K562 (cell line): ENCODE data around the gene DOCK7. TPM values are rescaled to one million over a fixed set of nuclear protein-coding genes. Genes with fewer than 3 reads are reported as not detected.

ENCODE experiments used
- ATAC-seq: fragments of 200-7000 bp; cut with Tn5 transposase; 3 replicates; pipeline ENCODE4 v1.9.1; 2020; ENCODE audit warnings: moderate library complexity
- BruUV-seq: library from RNA; stranded (reverse); fragments of 400-500 nt; replicated peaks from 2 replicates; lab custom pipeline; 2021; lab: Mats Ljungman, UMichigan
- CTCF ChIA-PET: fragments of 300-600 bp; formaldehyde crosslinking; extraction: SDS; loops from one replicate; lab custom pipeline; 2021; ENCODE audit warnings: low intra/inter-chr PET ratio; lab: Yijun Ruan, JAX
- POLR2A ChIA-PET: fragments of 300-600, 350-650 bp; sonication (Branson Sonifier 250); formaldehyde crosslinking; extraction: SDS; loops from one replicate; lab custom pipeline; 2021; ENCODE audit warnings: antibody characterized with exemption, inconsistent platforms; lab: Yijun Ruan, JAX
- DNase-seq, 4 experiments: peaks; one replicate each; pipeline versions ENCODE4 v3.0.0 to v3.0.0-alpha.2; 2011 to 2018; ENCODE audit warnings: low spot score in 3 of 4, mixed read lengths in 3 of 4; ENCODE audit errors: extremely low read depth in 1 of 4
- FAIRE-seq: peaks from 2 replicates; lab custom pipeline; 2011; peaks lifted over from hg19 to GRCh38; lab: Jason Lieb, UNC
- H2AFZ ChIP-seq: 2 replicates; pipeline ENCODE4 v1.6.0; 2011; ENCODE audit warnings: low read depth, low read length, control low read depth, inconsistent platforms
- H3K27ac ChIP-seq: fragments of 200-600 bp; 3 replicates; pipeline ENCODE4 v1.8.0; 2011; ENCODE audit warnings: low read depth, mild to moderate bottlenecking, control low read depth, inconsistent platforms, low read length, moderate library complexity, mixed read lengths; ENCODE audit errors: extremely low read depth
- H3K27me3 ChIP-seq, 2 experiments: fragments of 300-600 bp in 1 of 2; 2 replicates in 1 of 2; 3 replicates in 1 of 2; pipeline versions ENCODE4 v1.6.0 to v1.8.0; 2011; ENCODE audit warnings: inconsistent platforms in 2 of 2, low read length in 2 of 2, mild to moderate bottlenecking in 1 of 2, mixed read lengths in 1 of 2, moderate library complexity in 1 of 2; ENCODE audit not compliant: control insufficient read depth in 2 of 2, insufficient read depth in 2 of 2
- H3K36me3 ChIP-seq: fragments of 300-600 bp; 3 replicates; pipeline ENCODE4 v1.8.0; 2011; ENCODE audit warnings: mild to moderate bottlenecking, low read length, inconsistent platforms; ENCODE audit not compliant: control insufficient read depth, insufficient read depth
- H3K4me1 ChIP-seq, 2 experiments: fragments of 200-600 bp in 1 of 2; replicated peaks in 1 of 2; 2 replicates in 1 of 2; 3 replicates in 1 of 2; pipeline versions ENCODE4 v1.5.1 to v1.8.0; 2011; ENCODE audit warnings: inconsistent platforms in 2 of 2, low read length in 2 of 2, mild to moderate bottlenecking in 1 of 2, mixed read lengths in 1 of 2, moderate library complexity in 1 of 2; ENCODE audit not compliant: control insufficient read depth in 2 of 2, insufficient read depth in 2 of 2
- H3K4me2 ChIP-seq: 2 replicates; pipeline ENCODE4 v1.6.1; 2011; ENCODE audit warnings: low read length, control low read depth, inconsistent platforms, mixed read lengths; ENCODE audit not compliant: insufficient read depth
- H3K4me3 ChIP-seq: fragments of 200-600 bp; sonication (generic), shearing (Covaris generic); 2 replicates; pipeline ENCODE4 v1.5.1; 2016; ENCODE audit warnings: control low read depth, inconsistent platforms
- H3K79me2 ChIP-seq: fragments of 200-600 bp; 3 replicates; pipeline ENCODE4 v1.8.0; 2011; ENCODE audit warnings: low read length, inconsistent platforms; ENCODE audit not compliant: control insufficient read depth, insufficient read depth
- H3K9ac ChIP-seq, 2 experiments: 2 replicates each; pipeline versions ENCODE4 v1.6.0 to v1.6.1; 2011; ENCODE audit warnings: low read depth in 2 of 2, low read length in 2 of 2, control low read depth in 1 of 2, inconsistent platforms in 1 of 2, mild to moderate bottlenecking in 1 of 2, mixed read lengths in 1 of 2; ENCODE audit not compliant: insufficient read depth in 1 of 2
- H3K9me1 ChIP-seq: one replicate; pipeline ENCODE4 v1.6.0; 2011; ENCODE audit warnings: inconsistent platforms, mild to moderate bottlenecking, low read length, moderate library complexity; ENCODE audit not compliant: control insufficient read depth, insufficient read depth
- H3K9me3 ChIP-seq: replicated peaks from 2 replicates; pipeline ENCODE4 v1.5.1; 2011; ENCODE audit warnings: low read depth, low read length, inconsistent platforms; ENCODE audit not compliant: control insufficient read depth, insufficient read depth
- H4K20me1 ChIP-seq: replicated peaks from 2 replicates; pipeline ENCODE4 v1.6.1; 2011; ENCODE audit warnings: low read length, inconsistent platforms, mixed read lengths; ENCODE audit not compliant: control insufficient read depth, insufficient read depth
- ATF2 ChIP-seq: sonication (generic); formaldehyde crosslinking; IDR thresholded peaks from 2 replicates; pipeline ENCODE4 v1.8.1; 2022; ENCODE audit warnings: missing genetic modification reagents
- CEBPB ChIP-seq: fragments of 450-650 bp; IDR thresholded peaks from 2 replicates; pipeline ENCODE4 v1.6.1; 2016; ENCODE audit warnings: missing genetic modification characterization, missing compliant biosample characterization
- EGR1 ChIP-seq: fragments of 450-650 bp; conservative IDR thresholded peaks from 2 replicates; pipeline ENCODE4 v1.6.1; 2017; ENCODE audit warnings: mild to moderate bottlenecking
- ESRRB ChIP-seq: fragments of 250-450 bp; sonication (Bioruptor Pico); IDR thresholded peaks from 2 replicates; pipeline ENCODE4 v1.5.0; 2020; ENCODE audit warnings: mild to moderate bottlenecking, moderate library complexity, borderline replicate concordance
- KAT7 ChIP-seq: sonication (generic); formaldehyde crosslinking; IDR thresholded peaks from 2 replicates; pipeline ENCODE4 v1.8.0; 2022; ENCODE audit warnings: missing genetic modification reagents, mild to moderate bottlenecking, borderline replicate concordance
- MAZ ChIP-seq, 2 experiments: fragments of 450-650 bp in 1 of 2; sonication (generic) in 1 of 2; formaldehyde crosslinking; IDR thresholded peaks in 1 of 2; conservative IDR thresholded peaks in 1 of 2; 2 replicates each; pipeline versions ENCODE4 v1.4.0 to v1.5.0; 2020; ENCODE audit warnings: mild to moderate bottlenecking in 1 of 2, missing genetic modification reagents in 1 of 2
- NEUROD1 ChIP-seq: fragments of 150-350 bp; IDR thresholded peaks from 2 replicates; pipeline ENCODE4 v1.6.1; 2014; ENCODE audit warnings: borderline replicate concordance, low read length, low read depth; ENCODE audit not compliant: partially characterized antibody
- RBFOX2 ChIP-seq: fragments of 200-400 bp; formaldehyde crosslinking; IDR thresholded peaks from 2 replicates; pipeline ENCODE4 v1.6.1; 2017; ENCODE audit warnings: low read depth, mild to moderate bottlenecking, low read length, moderate library complexity
- RBM34 ChIP-seq: fragments of 200-400 bp; formaldehyde crosslinking; IDR thresholded peaks from 2 replicates; pipeline ENCODE4 v1.6.1; 2018; ENCODE audit warnings: low read length, borderline replicate concordance; ENCODE audit not compliant: insufficient read depth
- SAP30 ChIP-seq: fragments of 200-600 bp; sonication (generic); IDR thresholded peaks from 2 replicates; pipeline ENCODE4 v1.6.1; 2012; ENCODE audit warnings: borderline replicate concordance, low read depth, mild to moderate bottlenecking, moderate library complexity, low read length, control low read depth, inconsistent platforms; ENCODE audit not compliant: insufficient read depth, poor library complexity, severe bottlenecking
- SMARCE1 ChIP-seq: fragments of 450-650 bp; IDR thresholded peaks from 2 replicates; pipeline ENCODE4 v1.7.1; 2016; ENCODE audit warnings: mild to moderate bottlenecking
- TAF7 ChIP-seq: fragments of 450-650 bp; IDR thresholded peaks from 2 replicates; pipeline ENCODE4 v1.6.1; 2016; ENCODE audit warnings: missing genetic modification characterization, missing compliant biosample characterization
- TARDBP ChIP-seq: fragments of 450-650 bp; IDR thresholded peaks from 2 replicates; pipeline ENCODE4 v1.6.1; 2016
- ZFP30 ChIP-seq: fragments of 250-450 bp; sonication (Bioruptor Pico); IDR thresholded peaks from 2 replicates; pipeline ENCODE4 v1.8.0; 2022; ENCODE audit warnings: moderate library complexity, mild to moderate bottlenecking, inconsistent platforms, borderline replicate concordance
- ZNF583 ChIP-seq: fragments of 250-450 bp; sonication (Bioruptor Pico); IDR thresholded peaks from 2 replicates; pipeline ENCODE4 v1.4.0; 2020
- ZNF699 ChIP-seq: fragments of 250-450 bp; sonication (Bioruptor Pico); IDR thresholded peaks from 2 replicates; pipeline ENCODE4 v1.8.0; 2021; ENCODE audit warnings: mild to moderate bottlenecking, moderate library complexity; ENCODE audit not compliant: insufficient replicate concordance
- ZNF740 ChIP-seq, 3 experiments: fragments of 200-800 bp in 1 of 3; sonication (Bioruptor generic) in 1 of 3; sonication (generic) in 1 of 3; formaldehyde crosslinking in 1 of 3; IDR thresholded peaks; 2 replicates each; pipeline versions ENCODE4 v1.6.1 to v1.8.0; 2016 to 2022; ENCODE audit warnings: mild to moderate bottlenecking in 2 of 3, missing compliant biosample characterization in 2 of 3, missing genetic modification characterization in 2 of 3, missing genetic modification reagents in 1 of 3
- ZZZ3 ChIP-seq: fragments of 450-650 bp; IDR thresholded peaks from 2 replicates; pipeline ENCODE4 v1.6.1; 2016; ENCODE audit warnings: antibody characterized with exemption, mild to moderate bottlenecking, moderate library complexity
- WGBS: fragments of 100-300 bp; shearing (Covaris generic); methylation state at CpG from one replicate; pipeline ENCODE4 v1.1.6; 2016; ENCODE audit warnings: low coverage, mixed read lengths; ENCODE audit not compliant: insufficient coverage; ENCODE audit errors: missing lambda C conversion rate; 5-methylcytosine and 5-hydroxymethylcytosine counted together
- in situ Hi-C: fragments of 300-500 bp; cut with MboI; formaldehyde crosslinking; loops from 4 replicates; pipeline ENCODE4 v1.15.0; 2018; ENCODE audit warnings: inconsistent platforms, mixed read lengths
- intact Hi-C: fragments of 100-400 bp; cut with micrococcal nuclease; formaldehyde crosslinking; loops from 2 replicates; pipeline ENCODE4 v1.14.2; 2022
- polyA plus RNA-seq, 8 experiments: library from polyadenylated mRNA; depleted of rRNA in 4 of 8; stranded (reverse) in 5 of 8; unstranded in 3 of 8; fragments of >200 nt; fragmentation: Nextera tagmentation in 2 of 8; fragmentation: Illumina TruSeq in 1 of 8; extraction: Ambion mirVana in 2 of 8; extraction: Trizol in 1 of 8; gene quantifications; 2 replicates each; pipeline versions ENCODE4 v1.2.1 to v1.2.3, GENCODE V29; 2011 to 2014; ENCODE audit warnings: inconsistent platforms in 1 of 8, missing spikeins in 1 of 8
- total RNA-seq, 7 experiments: library from RNA; depleted of rRNA in 6 of 7; stranded (reverse); fragments of >200 nt in 6 of 7; fragmentation: Illumina TruSeq in 2 of 7; extraction: Trizol in 2 of 7; gene quantifications; 2 replicates each; pipeline versions ENCODE4 v1.2.1 to v1.2.3, GENCODE V29; 2011 to 2021; ENCODE audit warnings: low replicate concordance in 1 of 7

DOCK7 gene
- total and polyA plus RNA-seq, 9 of the 15 experiments (the other 6 are each of a cell fraction or from before 2014, with no cell fraction given) = 4.9 to 35.1 (median 12.6) TPM

GRCh38 chr1:62437273-62437940, 250.8 kb downstream of the DOCK7 start:
- no peak for FAIRE-seq
- TF ChIP-seq RBM34 (0 out of 2 replicates have a peak, but pooled peaks have one; percentile 62), ATF2 (CRISPR knock-in tag) (peak; percentile 72; the same call in 1 of the 2 replicates), SMARCE1 (0 out of 2 replicates have a peak, but pooled peaks have one; percentile 3), TARDBP (no peak), ZNF583 (CRISPR knock-in tag) (no peak), MAZ (CRISPR knock-in tag; conservative IDR thresholded peaks at IDR 0.05 in 1 of 2, IDR thresholded peaks at IDR 0.05 in 1 of 2) (no peak), RBFOX2 (peak; percentile 69), CEBPB (tag) (peak; percentile 82), ZNF740 (CRISPR knock-in tag; IDR thresholded peaks at IDR 0.05) (no peak), ZNF740 (tag; IDR thresholded peaks at IDR 0.05) (no peak), EGR1 (peak; percentile 58), ZNF699 (no peak), ESRRB (CRISPR knock-in tag) (no peak), NEUROD1 (no peak), ZZZ3 (no peak), KAT7 (0 out of 2 replicates have a peak, but pooled peaks have one; percentile 12), ZFP30 (CRISPR knock-in tag) (no peak), TAF7 (tag) (no peak), SAP30 (peak; percentile 75)

More at GRCh38 chr1:62437273-62437940, 250.8 kb downstream of the DOCK7 start:
- Histone ChIP-seq H3K9me3 (no peaks in the 10 kb centered on the region), H3K4me3 (peak overlapping the region; percentile 89), H3K9me1 (no peaks in the 10 kb centered on the region), H3K4me2 (peak overlapping the region; percentile 92), H3K27ac (peak overlapping the region; percentile 97), H3K27me3 (no peaks in the 10 kb centered on the region), H3K9ac (peak overlapping the region; percentile 97 to 100), H3K79me2 (peaks cover 63% of the 10 kb centered on the region), H3K4me1 (peaks cover 2 to 17% of the 10 kb centered on the region in 2 experiments; a peak in 4 of 5 replicates), H2AFZ (peak overlapping the region; percentile 91), H3K36me3 (peaks cover 24% of the 10 kb centered on the region), H4K20me1 (peaks cover 6% of the 10 kb centered on the region; the same call in 1 of the 2 replicates)
- ATAC-seq (peak; percentile 36), DNase-seq (peak in 1 of 4 experiments; percentile 41)
- ChIA-PET POLR2A (interaction anchor here (0.6 to 2.9 kb wide), 5 partner anchors 11 to 1388 kb away, joined by 3 to 12 read pairs (median 3); no protein-coding TSS in a partner anchor), CTCF (no interaction called here)
- WGBS = under 1% methylated on average over 55 of the region's 68 CpGs
- intact Hi-C loops (loop anchor here (5.0 kb wide), 1 partner anchor 1385 kb away; no protein-coding TSS in a partner anchor), in situ Hi-C loops (no loop called here)
- TSS peak; percentile 38 for BruUV-seq
